Measurements from ENCODE around the gene INO80B.
"Not testable (repeated sequence)": the region's sequence is repeated elsewhere in the genome, so short reads cannot be mapped to it uniquely, and the experiment has no call there.

The INO80B gene

DNA sequence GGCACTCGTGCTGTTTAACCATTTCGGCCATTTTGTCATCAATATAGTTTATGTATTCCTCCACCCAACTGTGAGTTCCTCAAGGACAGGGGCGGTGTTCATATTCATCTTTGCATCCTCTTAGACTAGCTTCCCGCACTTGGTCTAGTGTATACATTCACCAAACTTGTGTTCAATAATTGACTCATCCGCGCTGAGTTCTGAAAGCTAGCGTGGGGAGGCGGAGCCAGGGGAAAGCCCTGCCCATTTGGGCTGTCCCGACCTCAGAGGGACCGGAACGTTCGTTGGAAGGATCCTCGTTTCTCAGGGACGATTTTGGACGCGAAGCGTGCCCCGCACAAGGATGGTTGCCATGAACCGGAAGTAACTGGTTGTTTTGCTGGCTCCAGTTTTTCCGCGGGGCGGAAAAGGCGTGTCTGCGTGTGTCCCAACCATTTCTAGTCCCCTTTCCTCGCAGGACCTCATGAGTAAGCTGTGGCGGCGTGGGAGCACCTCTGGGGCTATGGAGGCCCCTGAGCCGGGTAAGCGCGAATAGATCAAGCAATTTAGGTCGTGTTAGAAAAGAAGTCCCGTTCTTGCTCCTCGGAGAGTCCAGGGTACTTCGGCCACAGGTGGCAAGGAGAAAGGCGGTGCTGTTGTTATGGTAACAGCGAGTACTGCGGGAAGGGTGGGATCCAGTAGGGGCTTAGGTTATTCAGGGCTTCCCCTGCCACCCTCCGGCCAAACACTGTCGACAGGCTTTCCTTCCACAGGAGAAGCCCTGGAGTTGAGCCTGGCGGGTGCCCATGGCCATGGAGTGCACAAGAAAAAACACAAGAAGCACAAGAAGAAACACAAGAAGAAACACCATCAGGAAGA lies at the start of gene INO80B:
Gene INO80B (plus strand): TSS at position 434 of the 858 bp plus-strand sequence. CDS start 30 bp downstream, at position 464.
- peak; percentile 85 for DNase-seq

DNA sequence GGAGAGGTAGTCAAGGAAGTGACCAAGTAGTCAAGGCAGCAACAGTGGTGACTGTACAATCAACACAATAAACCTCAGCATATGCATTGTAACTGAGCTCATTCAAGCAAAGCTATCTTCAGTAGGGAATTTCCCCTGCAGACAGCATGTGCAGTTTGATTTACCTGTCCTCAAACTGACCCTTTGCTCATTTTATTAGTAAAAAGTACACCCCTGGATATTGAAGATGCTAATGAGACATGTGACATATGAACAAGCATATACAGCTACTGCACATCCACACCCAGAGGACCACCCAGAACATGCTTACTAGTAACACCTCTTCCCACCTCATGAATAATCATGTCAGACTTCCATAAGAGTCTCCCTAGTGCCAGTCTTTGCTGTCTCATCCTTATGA lies 48.9 kb upstream of the INO80B start:
- no peak for DNase-seq

DNA sequence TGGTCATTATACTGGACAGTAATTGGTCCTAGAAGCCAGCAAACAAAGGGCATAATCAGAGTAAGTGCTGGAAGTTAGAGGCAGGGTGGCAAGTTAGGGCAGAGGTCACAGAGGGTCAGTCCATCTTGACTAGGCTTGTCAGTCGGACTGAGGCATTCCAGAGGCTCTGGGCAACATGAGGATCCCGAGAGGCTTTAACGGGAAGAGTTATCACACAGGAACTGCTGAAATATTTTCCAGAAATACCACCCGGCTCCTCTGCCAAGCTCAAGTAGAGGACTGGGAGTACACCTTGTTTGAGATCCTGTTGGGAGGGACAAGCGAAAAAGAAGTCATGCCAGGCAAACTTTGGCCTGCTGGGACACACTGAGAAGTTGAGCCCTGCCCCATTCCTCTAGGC lies 47.2 kb upstream of the INO80B start:
- DNase-seq = no peak

DNA sequence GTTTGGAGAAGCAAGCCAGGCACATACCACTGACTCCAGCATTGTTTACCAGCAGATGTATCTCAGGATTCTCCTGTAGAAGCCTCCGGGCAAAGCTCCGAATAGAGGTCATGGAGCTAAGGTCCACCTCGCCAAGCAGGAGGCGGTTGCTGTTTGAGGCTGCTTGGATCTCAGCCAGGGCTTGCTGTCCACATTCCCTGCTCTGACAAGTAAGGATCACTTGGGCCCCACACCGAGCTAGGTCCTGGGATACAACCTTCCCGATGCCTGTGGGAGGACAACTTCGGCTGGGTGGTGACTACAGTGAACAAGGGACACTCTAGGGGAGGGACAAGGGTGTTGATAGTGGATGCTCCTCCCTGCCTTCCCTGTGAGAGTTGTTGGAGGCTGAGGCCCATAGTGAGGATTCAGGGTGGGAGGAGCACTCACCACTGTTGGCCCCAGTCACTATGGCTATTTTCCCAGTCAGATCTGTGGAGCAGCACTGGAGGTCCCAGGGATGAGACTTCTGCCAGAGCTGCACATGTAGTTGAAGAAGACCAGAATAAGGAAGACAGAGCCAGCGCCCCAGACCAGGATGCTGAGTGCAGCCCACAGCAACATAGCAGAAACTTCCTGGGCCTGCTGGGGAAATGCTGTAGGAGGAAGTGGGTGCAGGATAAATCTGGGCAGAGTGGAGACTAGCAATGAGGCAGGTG lies 41.7 kb upstream of the INO80B start:
- no peak for DNase-seq

DNA sequence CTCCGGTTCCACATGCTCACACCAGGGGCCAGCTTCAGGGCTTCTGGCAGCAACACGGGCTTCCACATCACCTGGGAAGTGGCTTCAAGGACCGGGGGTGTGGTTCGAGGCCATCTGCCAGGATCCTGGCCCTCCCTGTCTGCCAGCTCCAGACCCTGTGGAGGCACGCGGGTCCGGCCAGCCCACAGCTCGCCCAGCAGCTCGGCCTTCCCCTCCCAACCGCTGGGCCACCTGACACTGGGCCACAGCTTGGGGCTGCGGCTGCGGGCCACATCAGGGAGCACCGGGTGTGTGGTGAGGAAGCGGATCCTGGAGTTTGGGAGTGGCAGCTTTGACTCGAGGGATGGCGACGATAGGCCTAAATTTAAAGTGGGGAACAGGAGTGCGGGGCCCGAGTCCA lies 40.4 kb upstream of the INO80B start:
- no peak for DNase-seq

DNA sequence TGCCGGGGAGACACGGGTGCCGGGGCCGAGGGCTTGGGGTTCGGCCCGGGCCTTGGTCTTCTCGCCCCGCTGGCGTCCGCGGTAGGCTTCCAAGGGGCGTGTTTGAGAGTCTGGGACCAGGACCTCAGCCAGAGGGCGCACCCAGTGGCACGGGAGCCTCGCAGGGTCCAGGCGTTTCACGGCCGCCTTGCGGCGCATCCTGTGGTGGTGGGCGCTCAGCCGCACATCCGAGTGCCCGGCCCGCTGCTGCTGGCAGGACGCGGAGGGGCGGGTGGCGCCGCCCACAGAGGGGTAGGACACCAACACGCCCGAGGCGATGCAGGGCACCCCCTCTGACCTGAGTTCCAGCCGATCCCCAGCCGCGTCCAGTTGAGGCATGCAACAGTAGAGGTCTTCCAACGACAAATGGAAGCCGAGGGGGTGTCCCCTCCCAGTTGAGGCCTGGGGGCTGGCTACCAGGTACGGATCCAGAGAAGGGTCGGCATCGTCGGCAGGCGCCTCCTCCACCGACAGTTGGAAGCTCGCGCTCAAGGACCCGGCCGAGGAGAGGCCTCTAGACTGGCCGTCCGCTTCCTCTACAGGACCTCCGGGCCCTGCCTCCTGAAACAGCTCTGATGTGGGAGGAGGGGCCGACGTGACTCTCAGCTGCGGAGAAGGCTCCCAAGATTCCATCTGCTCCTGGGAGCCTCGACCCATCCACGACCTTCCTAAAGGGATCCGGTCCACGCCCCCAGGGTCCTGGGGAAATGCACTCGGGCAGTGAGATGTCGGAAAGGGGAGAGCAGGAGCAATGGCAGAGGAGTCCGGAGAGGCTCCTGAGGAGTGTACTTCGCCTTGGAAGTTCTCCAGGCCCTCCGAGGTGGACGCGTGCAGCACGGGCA lies 39.8 kb upstream of the INO80B start:
- DNase-seq = no peak

DNA sequence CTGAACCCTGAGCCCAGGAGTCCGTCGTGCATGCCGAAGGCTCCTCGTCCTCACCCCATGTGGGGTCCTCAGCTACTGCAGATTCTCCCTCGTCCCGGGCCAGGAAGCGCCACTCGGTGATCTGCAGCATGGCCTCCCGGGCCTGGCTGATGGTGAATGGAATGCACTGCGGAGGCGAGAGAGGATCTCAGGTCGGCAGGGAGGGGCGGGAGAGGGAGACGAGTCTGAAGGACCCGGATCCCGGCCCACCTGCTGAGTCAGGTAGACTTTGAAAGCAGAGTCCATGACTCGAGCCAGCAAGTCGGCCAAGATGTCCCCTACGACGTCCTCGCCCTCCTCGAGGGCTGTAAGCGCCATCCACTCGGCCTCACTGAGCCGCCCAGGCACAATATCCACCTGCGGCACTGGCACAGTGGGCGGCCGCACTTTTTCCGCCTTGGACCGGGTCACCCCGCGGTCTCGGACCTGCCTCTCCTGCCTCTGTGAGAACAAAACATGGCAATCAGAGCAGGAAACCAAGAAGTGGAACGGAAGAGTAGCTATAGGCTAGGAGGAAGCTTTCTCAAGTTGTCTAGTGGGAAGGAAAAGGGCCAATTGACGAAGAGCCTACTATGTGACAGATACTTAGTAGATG lies 39.0 kb upstream of the INO80B start:
- no peak for DNase-seq

DNA sequence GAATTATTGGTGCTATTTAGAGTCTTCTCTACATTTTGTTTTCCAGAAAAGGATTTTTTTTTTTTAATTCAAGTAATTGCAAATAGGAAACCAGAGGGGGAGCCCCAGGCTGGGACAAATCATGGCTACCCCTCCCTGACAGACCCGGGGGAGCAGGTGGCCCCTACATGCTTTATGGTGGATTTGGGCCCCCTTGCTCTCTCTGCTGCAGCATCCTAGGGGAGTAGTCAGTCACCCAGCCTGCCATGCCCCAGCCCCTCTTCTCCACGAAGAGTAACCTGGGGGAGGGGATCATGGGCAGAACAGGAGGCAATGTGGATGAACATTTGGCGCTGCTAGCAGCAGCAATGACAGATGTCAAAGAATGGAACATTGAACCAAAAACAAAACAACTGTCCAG lies 38.1 kb upstream of the INO80B start:
- no peak for DNase-seq

DNA sequence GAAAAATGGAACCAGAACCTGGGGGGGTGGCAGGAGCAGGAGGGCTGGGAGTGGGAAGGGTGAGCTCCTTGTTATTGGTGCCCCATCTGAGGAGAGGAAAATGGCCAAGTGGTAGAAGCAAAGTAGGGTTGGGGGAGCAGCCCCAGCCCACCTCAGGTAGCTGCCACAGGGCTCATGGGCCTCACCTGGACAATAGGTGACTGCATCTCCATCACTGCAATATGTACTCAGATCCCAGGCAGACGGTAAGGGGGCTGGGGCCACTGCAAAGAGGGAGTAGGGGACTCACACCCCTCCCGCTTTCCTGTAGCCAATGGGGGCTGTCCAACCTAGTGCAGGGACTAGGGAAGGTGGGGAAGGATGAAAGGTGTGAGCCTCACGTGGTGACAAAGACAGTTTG lies 37.7 kb upstream of the INO80B start:
- DNase-seq = no peak

DNA sequence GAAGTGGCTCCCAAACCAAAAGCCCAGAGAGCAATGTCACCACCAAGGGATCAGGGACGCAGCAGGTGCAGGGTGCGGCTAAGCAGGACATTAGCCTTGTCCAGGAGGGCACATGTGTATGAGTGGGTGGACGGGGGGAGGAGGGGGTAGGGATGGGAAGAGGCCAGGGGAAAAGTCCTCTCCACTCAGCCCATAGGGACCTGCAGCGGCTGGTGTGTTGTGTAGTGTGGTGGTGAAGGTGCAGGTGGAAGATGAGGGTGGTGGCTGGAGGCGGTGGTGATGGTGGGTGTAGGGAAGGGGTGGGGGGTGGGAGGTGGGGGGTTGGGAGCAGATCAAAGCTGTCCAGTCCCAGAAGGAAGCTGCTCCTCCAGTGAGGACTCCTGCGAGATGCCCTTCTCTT lies 37.1 kb upstream of the INO80B start:
- no peak for DNase-seq

DNA sequence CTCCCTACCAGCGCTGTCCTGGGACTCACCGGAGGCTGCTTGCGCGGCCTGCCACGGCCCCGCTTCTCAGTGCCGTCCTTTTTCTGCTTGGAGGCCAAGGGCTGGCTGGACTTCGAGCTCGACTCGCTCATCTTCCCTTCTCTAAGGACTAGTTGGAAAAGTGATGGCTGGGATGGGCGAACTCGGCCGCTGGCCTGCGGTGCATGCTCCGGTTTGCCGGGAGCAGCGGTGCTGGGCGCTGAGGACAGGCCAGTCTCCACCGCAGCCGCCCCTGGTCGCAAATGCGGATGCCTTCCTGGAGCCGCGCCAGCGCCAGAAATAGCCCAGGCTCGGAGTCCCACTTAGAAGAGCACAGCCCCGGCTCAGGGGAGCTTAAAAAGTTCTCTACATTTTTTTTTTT lies 36.6 kb upstream of the INO80B start:
- DNase-seq = no peak

DNA sequence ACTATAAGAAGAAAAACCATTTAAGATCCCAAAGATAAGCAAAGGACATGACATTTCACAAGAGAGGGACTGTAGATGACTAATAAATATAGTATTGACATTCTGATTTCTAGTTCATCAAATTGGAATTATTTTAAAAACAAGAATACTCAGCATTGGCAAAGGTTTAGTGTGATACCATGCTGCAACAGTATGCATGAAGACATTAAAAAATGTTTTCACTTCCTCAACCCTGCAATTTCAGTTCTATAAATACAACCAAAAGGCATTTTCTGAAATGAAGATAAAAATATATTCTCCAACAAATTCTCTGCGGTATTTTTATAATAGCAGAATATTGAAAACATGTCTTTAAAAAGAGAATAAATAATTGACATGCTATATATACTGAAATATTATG lies 35.5 kb upstream of the INO80B start:
- DNase-seq = no peak

DNA sequence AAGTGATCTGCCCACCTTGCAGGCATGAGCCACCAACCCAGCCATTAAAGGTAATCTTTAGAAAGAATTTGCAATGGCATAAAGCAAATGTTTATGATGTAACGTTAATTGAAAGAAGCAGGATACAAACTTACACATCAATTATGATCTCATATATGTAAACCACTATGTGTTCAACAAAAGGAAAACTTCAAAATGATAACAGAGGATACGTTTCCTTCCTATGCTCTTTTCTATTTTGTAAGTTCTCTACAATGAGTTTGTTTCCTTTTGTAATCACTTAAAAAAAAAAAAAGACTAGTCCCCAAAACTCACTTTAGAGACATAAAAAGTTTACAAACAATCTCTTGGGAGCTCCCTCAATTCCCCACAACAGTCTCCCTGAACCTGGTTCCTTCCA lies 34.9 kb upstream of the INO80B start:
- no peak for DNase-seq

DNA sequence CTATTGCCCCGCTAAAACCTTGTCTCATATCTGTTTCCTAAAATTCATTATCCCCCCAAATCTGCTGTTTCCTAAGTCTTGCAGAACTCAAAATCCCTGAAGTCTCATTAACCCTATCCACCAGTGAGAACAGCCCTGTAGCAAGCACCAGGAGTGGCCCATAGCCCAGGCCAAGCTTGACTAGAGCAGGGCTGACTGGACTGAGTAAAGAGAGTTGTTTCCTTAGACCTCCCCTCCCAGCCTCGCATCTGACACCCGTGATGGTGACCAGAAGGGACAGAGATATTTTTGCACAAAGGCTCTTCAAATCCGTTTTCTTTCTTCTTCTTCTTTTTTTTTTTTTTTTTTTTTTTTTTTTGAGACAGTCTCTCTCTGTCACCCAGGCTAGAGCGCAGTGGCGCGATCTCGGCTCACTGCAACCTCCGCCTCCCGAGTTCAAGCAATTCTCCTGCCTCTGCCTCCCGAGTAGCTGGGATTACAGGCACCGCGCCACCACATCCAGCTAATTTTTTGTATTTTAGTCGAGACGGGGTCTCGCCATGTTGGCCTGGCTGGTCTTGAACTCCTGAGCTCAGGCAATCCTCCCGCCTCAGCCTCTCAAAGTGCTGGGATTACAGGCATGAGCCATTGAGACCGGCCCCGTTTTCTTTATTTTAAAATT lies 34.3 kb upstream of the INO80B start:
- not testable (repeated sequence) for DNase-seq

DNA sequence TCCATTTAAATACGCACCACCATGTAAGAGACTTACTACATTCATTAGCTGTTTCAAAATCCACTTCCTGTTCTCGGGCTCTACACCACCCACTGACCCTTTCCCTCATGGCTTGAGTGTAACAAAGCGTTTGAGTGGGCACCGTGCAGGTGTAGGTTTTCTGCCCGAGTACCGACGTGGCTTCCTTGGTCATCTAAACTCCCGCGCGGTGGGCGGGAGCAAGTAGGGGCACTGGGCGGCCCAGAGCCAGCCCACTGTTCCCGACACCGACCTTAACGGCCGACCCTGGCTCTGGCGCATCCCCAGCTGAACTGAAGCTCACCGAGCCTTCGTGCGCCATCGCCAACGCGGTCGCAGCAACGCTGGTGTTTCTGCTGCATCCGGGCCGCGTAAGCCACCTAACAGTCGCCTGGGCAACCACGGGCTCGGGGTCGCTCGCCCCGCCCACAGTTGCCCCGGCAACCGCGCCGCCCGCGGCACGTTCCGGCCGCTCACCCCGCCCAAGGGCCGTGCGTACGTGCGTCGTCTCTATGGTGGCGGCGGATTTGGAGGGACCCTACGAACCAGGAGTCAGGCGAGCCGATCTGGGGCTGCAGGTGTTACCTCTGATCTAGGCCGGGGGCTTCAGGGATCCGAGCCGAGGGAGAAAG lies 33.5 kb upstream of the INO80B start, which contains the start of the genes C2orf81 and WDR54:
Gene C2orf81 (minus strand): TSS at position 399 of the 650 bp plus-strand sequence. CDS start 59 bp downstream, at position 340.
Gene WDR54 (plus strand): TSS at position 510 of the 650 bp plus-strand sequence. CDS start 424 bp downstream, outside the sequence.
- DNase-seq = peak; percentile 79

DNA sequence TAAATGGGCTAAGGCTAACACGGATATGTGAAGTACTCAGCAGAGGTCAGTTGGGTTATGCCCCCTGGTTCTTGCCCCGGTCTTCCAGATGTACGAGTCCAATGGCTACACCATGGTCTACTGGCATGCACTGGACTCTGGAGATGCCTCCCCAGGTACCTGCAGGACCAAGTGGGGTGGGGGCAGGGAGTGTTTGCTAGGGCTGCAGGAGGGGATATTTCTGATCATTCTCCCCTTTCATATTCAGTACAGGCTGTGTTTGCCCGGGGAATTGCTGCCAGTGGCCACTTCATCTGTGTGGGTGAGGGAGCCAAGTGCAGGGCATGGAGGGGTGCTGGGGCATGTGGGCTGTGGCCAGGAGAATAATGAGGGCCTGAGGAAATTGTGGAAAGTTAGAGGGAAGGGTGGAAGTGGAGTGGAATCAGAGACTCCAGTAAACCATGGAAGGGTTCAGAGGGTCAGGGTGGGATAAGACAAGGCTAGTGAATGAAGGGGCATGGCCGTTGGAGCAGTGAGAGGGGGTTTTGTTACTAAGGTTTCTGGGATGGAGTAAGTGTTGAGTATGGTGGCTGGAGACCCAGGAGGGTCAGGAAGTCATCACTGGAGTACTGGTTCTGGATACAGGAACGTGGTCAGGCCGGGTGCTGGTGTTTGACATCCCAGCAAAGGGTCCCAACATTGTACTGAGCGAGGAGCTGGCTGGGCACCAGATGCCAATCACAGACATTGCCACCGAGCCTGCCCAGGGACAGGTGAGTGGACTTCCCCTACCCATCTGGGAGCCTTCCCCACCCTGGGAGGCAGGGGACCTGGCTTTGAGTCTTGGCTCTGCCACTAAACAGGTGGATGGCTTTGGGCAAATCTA lies 31.4 kb upstream of the INO80B start:
- DNase-seq = no peak

DNA sequence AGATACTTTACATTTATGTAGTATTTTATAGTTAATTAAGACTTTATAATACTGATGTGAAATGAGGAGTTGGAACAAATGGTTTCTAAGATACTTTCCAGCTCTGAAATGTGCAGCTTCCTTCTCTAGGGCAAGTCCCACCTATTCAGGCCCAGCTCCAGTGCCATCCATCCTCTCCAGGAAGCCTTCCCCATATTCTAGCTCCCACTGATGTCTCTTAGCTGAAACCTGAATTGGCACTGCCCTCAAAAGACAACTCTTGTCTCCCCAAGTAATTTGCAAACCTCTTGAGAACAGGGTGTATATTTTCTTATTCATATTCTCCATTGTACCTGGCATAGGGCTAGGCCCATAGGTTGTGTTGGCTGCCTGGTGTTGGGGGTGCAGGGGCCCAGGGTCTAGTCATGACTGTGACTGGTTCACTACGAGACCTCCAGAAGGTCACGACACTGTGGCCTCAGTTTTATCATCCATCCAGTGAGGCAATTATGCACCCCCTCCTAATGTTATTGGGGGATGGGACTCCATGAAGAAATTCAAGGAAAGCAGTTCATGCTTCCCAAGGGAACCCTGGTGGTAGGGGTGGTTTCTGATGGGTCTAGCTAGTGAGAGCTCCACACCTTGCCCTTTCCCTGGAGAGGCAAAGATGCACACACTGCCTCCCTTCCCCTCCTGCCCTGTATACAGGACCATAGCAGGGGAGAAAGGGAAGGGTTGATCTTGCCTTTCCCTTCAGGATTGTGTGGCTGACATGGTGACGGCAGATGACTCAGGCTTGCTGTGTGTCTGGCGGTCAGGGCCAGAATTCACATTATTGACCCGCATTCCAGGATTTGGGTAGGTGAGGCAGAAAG lies 30.5 kb upstream of the INO80B start:
- no peak for DNase-seq

DNA sequence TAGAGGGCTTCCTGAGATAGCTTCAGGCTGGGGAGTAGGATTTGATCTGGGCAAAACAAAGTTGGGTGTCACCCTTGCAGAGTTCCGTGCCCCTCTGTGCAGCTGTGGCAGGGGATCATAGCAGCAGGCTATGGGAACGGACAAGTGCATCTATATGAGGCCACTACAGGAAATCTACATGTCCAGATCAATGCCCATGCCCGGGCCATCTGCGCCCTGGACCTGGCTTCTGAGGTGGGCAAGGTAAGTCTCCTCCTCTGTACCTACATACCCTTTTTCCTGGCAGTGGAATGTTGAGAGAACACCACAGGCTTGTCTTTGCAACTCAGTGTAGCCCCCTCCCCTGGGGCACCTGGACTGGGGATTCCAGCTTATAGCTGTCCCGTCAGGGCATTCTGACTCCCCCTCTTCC lies 29.9 kb upstream of the INO80B start:
- DNase-seq = no peak

DNA sequence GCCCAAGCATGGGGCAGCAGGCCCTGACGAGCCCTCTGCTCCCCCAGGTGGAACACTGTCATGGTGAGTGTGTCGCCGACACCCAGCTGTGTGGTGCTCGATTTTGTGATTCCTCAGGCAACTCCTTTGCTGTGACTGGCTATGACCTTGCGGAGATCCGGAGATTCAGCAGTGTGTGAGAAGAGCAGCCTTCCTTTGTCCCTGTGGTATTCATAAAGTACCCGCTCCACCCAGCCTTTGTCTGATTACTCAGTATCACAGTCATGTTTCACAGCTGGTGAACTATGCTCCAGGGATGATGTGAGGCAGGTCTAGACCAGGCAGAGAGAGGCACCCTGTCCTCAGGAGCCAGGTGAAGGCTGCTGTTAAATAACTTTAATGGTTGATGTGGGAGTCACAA lies 29.4 kb upstream of the INO80B start:
- DNase-seq = no peak
